ENCODE results near the gene MASP2. TPM values are rescaled to one million over a fixed set of nuclear protein-coding genes. Genes with fewer than 3 reads are reported as not detected.
"Not testable (repeated sequence)": the region's sequence is repeated elsewhere in the genome, so short reads cannot be mapped to it uniquely, and the experiment has no call there.

Gene MASP2
- total and polyA plus RNA-seq, 3 experiments from 2014 or later, result 0.18 to 0.20 TPM; not detected in 1

GRCh38 chr1:11051121-11051520 lies 4.1 kb upstream of the MASP2 start:
- POLR2A ChIA-PET; DNase-seq; H3K36me3 ChIP-seq (ENCODE audit: insufficient read depth, low read length); H3K9me3 Mint-ChIP-seq; H3K4me1 ChIP-seq (ENCODE audit: insufficient read depth, low read length); H3K27me3 ChIP-seq (ENCODE audit: insufficient read depth, low read length, poor library complexity, severe bottlenecking); H3K27ac ChIP-seq (ENCODE audit: low read depth, low read length); H3K4me3 ChIP-seq (ENCODE audit: low read length); H3K27me3 Mint-ChIP-seq; H3K4me1 Mint-ChIP-seq; H3K4me3 Mint-ChIP-seq; H3K9me3 ChIP-seq (ENCODE audit: low read length): not testable (repeated sequence)
- Mint-ChIP-seq H3K36me3 (peaks cover 0 to 13% (median 0%) of the 10 kb centered on the region in 3 donors), H3K27ac (peak overlapping the region in 1 of 8 donors; percentile 11)
- CTCF ChIA-PET, result interaction anchor here (3.0 kb wide), 1 partner anchor 13 kb away, joined by 15 read pairs; no protein-coding TSS in a partner anchor

DNA sequence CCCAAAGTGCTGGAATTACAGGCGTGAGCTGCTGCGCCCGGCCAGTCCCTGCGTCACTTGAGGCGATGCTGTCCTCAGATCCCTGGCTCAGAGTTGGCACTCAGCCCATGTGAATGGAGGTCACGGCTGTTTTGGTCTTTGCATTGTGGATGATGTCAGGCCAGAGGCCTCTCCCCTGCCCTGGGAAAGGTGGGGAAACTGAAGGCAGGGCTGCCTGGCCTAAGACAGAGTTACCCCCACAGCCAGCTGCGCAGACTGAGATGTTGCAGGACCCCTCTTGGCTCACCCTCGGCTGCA lies 821 bp downstream of the MASP2 start:
- H3K4me1 ChIP-seq (ENCODE audit: insufficient read depth, low read length), result no peaks in the 10 kb centered on the region
- no peaks in the 10 kb centered on the region for H3K9me3 ChIP-seq (ENCODE audit: low read length)
- DNase-seq, result no peak
- Mint-ChIP-seq H3K27ac (peak overlapping the region in 1 of 8 donors; percentile 83), H3K27me3 (no peaks in the 10 kb centered on the region), H3K9me3 (no peaks in the 10 kb centered on the region), H3K4me1 (peaks cover 0 to under 1% (median 0%) of the 10 kb centered on the region in 3 donors), H3K36me3 (no peaks in the 10 kb centered on the region), H3K4me3 (no peak overlapping the region)
- no peaks in the 10 kb centered on the region for H3K36me3 ChIP-seq (ENCODE audit: insufficient read depth, low read length)
- ChIA-PET POLR2A (interaction anchor here (0.6 kb wide), 1 partner anchor 10 kb away, joined by 3 read pairs; no protein-coding TSS in a partner anchor), CTCF (interaction anchor here (0.6 to 1.7 kb wide), 2 partner anchors 9 to 27 kb away, joined by 3 to 4 read pairs; no protein-coding TSS in a partner anchor)
- no peak overlapping the region for H3K4me3 ChIP-seq (ENCODE audit: low read length)
- no peaks in the 10 kb centered on the region for H3K27me3 ChIP-seq (ENCODE audit: insufficient read depth, low read length, poor library complexity, severe bottlenecking)
- no peak overlapping the region for H3K27ac ChIP-seq (ENCODE audit: low read depth, low read length)

GRCh38 chr1:11045428-11046269 lies 1.4 kb downstream of the MASP2 start:
- peak overlapping the region in 1 of 8 donors; percentile 83 for H3K27ac Mint-ChIP-seq
- Histone ChIP-seq H3K36me3 (ENCODE audit: insufficient read depth, low read length) (no peaks in the 10 kb centered on the region), H3K27ac (ENCODE audit: low read depth, low read length) (no peak overlapping the region), H3K4me1 (ENCODE audit: insufficient read depth, low read length) (no peaks in the 10 kb centered on the region), H3K27me3 (ENCODE audit: insufficient read depth, low read length, poor library complexity, severe bottlenecking) (no peaks in the 10 kb centered on the region), H3K9me3 (ENCODE audit: low read length) (no peaks in the 10 kb centered on the region), H3K4me3 (ENCODE audit: low read length) (no peak overlapping the region)
- DNase-seq, result no peak
- no peak overlapping the region for H3K4me3 Mint-ChIP-seq
- ChIA-PET POLR2A (interaction anchor here (0.6 kb wide), 1 partner anchor 10 kb away, joined by 3 read pairs; no protein-coding TSS in a partner anchor), CTCF (interaction anchor here (0.6 to 1.7 kb wide), 2 partner anchors 8 to 28 kb away, joined by 3 to 4 read pairs; no protein-coding TSS in a partner anchor)
- H3K4me1 Mint-ChIP-seq, result no peaks in the 10 kb centered on the region
- no peaks in the 10 kb centered on the region for H3K9me3 Mint-ChIP-seq
- H3K27me3 Mint-ChIP-seq, result no peaks in the 10 kb centered on the region
- no peaks in the 10 kb centered on the region for H3K36me3 Mint-ChIP-seq

- Mint-ChIP-seq H3K27ac (no peak overlapping the region), H3K36me3 (no peaks in the 10 kb centered on the region), H3K9me3 (no peaks in the 10 kb centered on the region), H3K4me3 (no peak overlapping the region), H3K4me1 (no peaks in the 10 kb centered on the region), H3K27me3 (no peaks in the 10 kb centered on the region)
- Histone ChIP-seq H3K27ac (ENCODE audit: low read depth, low read length) (no peak overlapping the region), H3K4me3 (ENCODE audit: low read length) (no peak overlapping the region), H3K9me3 (ENCODE audit: low read length) (no peaks in the 10 kb centered on the region), H3K27me3 (ENCODE audit: insufficient read depth, low read length, poor library complexity, severe bottlenecking) (no peaks in the 10 kb centered on the region), H3K4me1 (ENCODE audit: insufficient read depth, low read length) (no peaks in the 10 kb centered on the region), H3K36me3 (ENCODE audit: insufficient read depth, low read length) (no peaks in the 10 kb centered on the region)
- DNase-seq, result no peak
- CTCF ChIA-PET, result interaction anchor here (1.7 kb wide), 1 partner anchor 8 kb away, joined by 4 read pairs; no protein-coding TSS in a partner anchor
- POLR2A ChIA-PET, result no interaction called here
These were observed 2.1 kb downstream of the MASP2 start for GRCh38 chr1:11044849-11045427.

DNA sequence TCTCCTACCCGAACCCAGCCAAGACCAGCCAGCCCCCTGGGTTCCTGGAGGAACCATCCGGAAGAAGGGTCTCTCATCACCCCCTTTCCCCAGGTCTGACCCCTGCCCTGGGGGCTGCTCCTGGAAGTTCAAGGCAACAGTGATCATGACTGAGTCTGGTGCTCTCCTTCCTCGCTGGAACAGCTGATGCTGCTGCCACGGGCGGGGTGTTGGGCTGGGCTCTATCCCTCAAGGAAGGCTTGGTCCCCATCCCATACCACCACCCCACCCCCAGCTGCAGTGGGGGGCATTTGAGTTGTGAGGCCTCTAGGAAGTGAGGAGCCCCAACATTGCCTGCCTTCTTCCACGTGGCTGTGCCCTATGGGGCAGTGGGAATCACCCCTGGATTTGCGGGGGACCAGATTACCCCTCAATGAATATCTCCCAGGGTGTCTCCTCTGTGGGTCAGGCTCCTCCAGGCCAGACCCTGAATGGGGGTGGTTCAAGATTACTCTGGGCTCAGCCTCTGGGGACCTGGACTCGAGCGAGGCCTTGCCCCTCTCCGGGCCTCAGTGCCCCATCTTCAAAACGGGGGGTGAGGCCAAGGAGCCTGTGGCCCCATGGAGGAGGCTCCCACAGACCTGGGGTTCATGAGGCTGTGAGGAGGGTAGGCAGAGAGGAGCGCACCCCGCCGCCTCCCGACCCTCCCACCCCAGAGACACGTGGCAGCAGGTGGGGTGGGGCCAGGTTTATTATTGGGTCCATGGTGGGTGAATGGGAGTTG lies 2.8 kb downstream of the MASP2 start:
- ChIA-PET POLR2A (no interaction called here), CTCF (no interaction called here)
- Mint-ChIP-seq H3K4me3 (no peak overlapping the region), H3K36me3 (no peaks in the 10 kb centered on the region), H3K9me3 (no peaks in the 10 kb centered on the region), H3K27me3 (no peaks in the 10 kb centered on the region), H3K27ac (no peak overlapping the region), H3K4me1 (no peaks in the 10 kb centered on the region)
- H3K4me3 ChIP-seq (ENCODE audit: low read length), result no peak overlapping the region
- peaks cover under 1% of the 10 kb centered on the region for H3K27me3 ChIP-seq (ENCODE audit: insufficient read depth, low read length, poor library complexity, severe bottlenecking)
- no peaks in the 10 kb centered on the region for H3K9me3 ChIP-seq (ENCODE audit: low read length)
- no peaks in the 10 kb centered on the region for H3K36me3 ChIP-seq (ENCODE audit: insufficient read depth, low read length)
- DNase-seq, result no peak
- no peak overlapping the region for H3K27ac ChIP-seq (ENCODE audit: low read depth, low read length)
- no peaks in the 10 kb centered on the region for H3K4me1 ChIP-seq (ENCODE audit: insufficient read depth, low read length)

GRCh38 chr1:11042995-11043874 lies 3.8 kb downstream of the MASP2 start:
- no peak overlapping the region for H3K4me3 Mint-ChIP-seq
- Histone ChIP-seq H3K4me3 (ENCODE audit: low read length) (no peak overlapping the region), H3K36me3 (ENCODE audit: insufficient read depth, low read length) (no peaks in the 10 kb centered on the region), H3K9me3 (ENCODE audit: low read length) (no peaks in the 10 kb centered on the region), H3K27ac (ENCODE audit: low read depth, low read length) (no peak overlapping the region), H3K4me1 (ENCODE audit: insufficient read depth, low read length) (no peaks in the 10 kb centered on the region), H3K27me3 (ENCODE audit: insufficient read depth, low read length, poor library complexity, severe bottlenecking) (peaks cover 4% of the 10 kb centered on the region)
- H3K27me3 Mint-ChIP-seq, result no peaks in the 10 kb centered on the region
- no peaks in the 10 kb centered on the region for H3K36me3 Mint-ChIP-seq
- DNase-seq, result no peak
- no peaks in the 10 kb centered on the region for H3K4me1 Mint-ChIP-seq
- ChIA-PET CTCF (interaction anchor here (1.0 kb wide), 1 partner anchor 601 kb away, joined by 3 read pairs; no protein-coding TSS in a partner anchor), POLR2A (no interaction called here)
- H3K27ac Mint-ChIP-seq, result peak overlapping the region in 1 of 8 donors; percentile 57
- no peaks in the 10 kb centered on the region for H3K9me3 Mint-ChIP-seq

GRCh38 chr1:11042065-11042464 lies 5.0 kb downstream of the MASP2 start:
- POLR2A ChIA-PET, result no interaction called here
- Mint-ChIP-seq H3K27ac (no peak overlapping the region), H3K4me3 (no peak overlapping the region), H3K4me1 (peaks cover 6 to 8% (median 7%) of the 10 kb centered on the region in 3 donors), H3K27me3 (peaks cover 4 to 9% of the 10 kb centered on the region in 2 donors), H3K9me3 (no peaks in the 10 kb centered on the region), H3K36me3 (no peaks in the 10 kb centered on the region)
- DNase-seq, result no peak
- H3K27me3 ChIP-seq (ENCODE audit: insufficient read depth, low read length, poor library complexity, severe bottlenecking), result peaks cover 4% of the 10 kb centered on the region
- H3K27ac ChIP-seq (ENCODE audit: low read depth, low read length), result no peak overlapping the region
- H3K4me3 ChIP-seq (ENCODE audit: low read length), result no peak overlapping the region
- H3K9me3 ChIP-seq (ENCODE audit: low read length), result no peaks in the 10 kb centered on the region
- peaks cover 7% of the 10 kb centered on the region for H3K4me1 ChIP-seq (ENCODE audit: insufficient read depth, low read length)
- CTCF ChIA-PET, result no interaction called here
- H3K36me3 ChIP-seq (ENCODE audit: insufficient read depth, low read length), result no peaks in the 10 kb centered on the region
